Measurements from ENCODE around the gene SMAD2. TPM values are rescaled to one million over a fixed set of nuclear protein-coding genes. Genes with fewer than 3 reads are reported as not detected.

The SMAD2 gene
- total RNA-seq, 1 experiment from 2014 or later: 105 TPM

GRCh38 chr18:47932190-47932589, 1.7 kb upstream of the SMAD2 start:
- no peak for DNase-seq (ENCODE audit: low spot score)

- DNase-seq (ENCODE audit: low spot score): peak; percentile 18
Observed at GRCh38 chr18:47931718-47932103, 1.3 kb upstream of the SMAD2 start.

- peak; percentile 83 for DNase-seq (ENCODE audit: low spot score)
Observed at GRCh38 chr18:47930931-47931717, 665 bp upstream of the SMAD2 start.

- DNase-seq (ENCODE audit: low spot score): peak; percentile 2
Observed at GRCh38 chr18:47929681-47930198, 719 bp downstream of the SMAD2 start.

GRCh38 chr18:47928466-47928865, 2.0 kb downstream of the SMAD2 start:
- DNase-seq (ENCODE audit: low spot score): no peak

GRCh38 chr18:47926101-47926850, 4.2 kb downstream of the SMAD2 start:
- DNase-seq (ENCODE audit: low spot score): no peak

- DNase-seq (ENCODE audit: low spot score): no peak
Observed at GRCh38 chr18:47919916-47920315, 10.5 kb downstream of the SMAD2 start.

GRCh38 chr18:47917923-47918610, 12.4 kb downstream of the SMAD2 start:
- DNase-seq (ENCODE audit: low spot score): no peak

- DNase-seq (ENCODE audit: low spot score): no peak
Observed at GRCh38 chr18:47915930-47916329, 14.5 kb downstream of the SMAD2 start.

GRCh38 chr18:47915229-47915628, 15.2 kb downstream of the SMAD2 start:
- DNase-seq (ENCODE audit: low spot score): no peak

- no peak for DNase-seq (ENCODE audit: low spot score)
Observed at GRCh38 chr18:47912794-47913585, 17.5 kb downstream of the SMAD2 start.

GRCh38 chr18:47912343-47912742, 18.1 kb downstream of the SMAD2 start:
- no peak for DNase-seq (ENCODE audit: low spot score)

GRCh38 chr18:47911877-47912276, 18.6 kb downstream of the SMAD2 start:
- no peak for DNase-seq (ENCODE audit: low spot score)

GRCh38 chr18:47909484-47909883, 21.0 kb downstream of the SMAD2 start:
- no peak for DNase-seq (ENCODE audit: low spot score)

GRCh38 chr18:47908592-47908991, 21.9 kb downstream of the SMAD2 start:
- DNase-seq (ENCODE audit: low spot score): no peak

GRCh38 chr18:47906408-47906807, 24.1 kb downstream of the SMAD2 start:
- DNase-seq (ENCODE audit: low spot score): no peak

- DNase-seq (ENCODE audit: low spot score): no peak
Observed at GRCh38 chr18:47903809-47904208, 26.6 kb downstream of the SMAD2 start.

GRCh38 chr18:47901624-47902362, 28.7 kb downstream of the SMAD2 start:
- no peak for DNase-seq (ENCODE audit: low spot score)

GRCh38 chr18:47899107-47899840, 31.2 kb downstream of the SMAD2 start:
- no peak for DNase-seq (ENCODE audit: low spot score)

GRCh38 chr18:47898696-47899095, 31.8 kb downstream of the SMAD2 start:
- no peak for DNase-seq (ENCODE audit: low spot score)

All from A172 (cell line).